Adipose tissue (tissue), 3 donors: ENCODE measurements around the gene CALHM4. TPM values are rescaled to one million over a fixed set of nuclear protein-coding genes. Genes with fewer than 3 reads are reported as not detected.

Experiments used
- H3K27ac ChIP-seq: one replicate; pipeline ENCODE4 v1.5.1; 2013; ENCODE audit warnings: low read depth, low read length
- WGBS, 3 donors: extraction: QIAGEN DNeasy Blood & Tissue Kit; methylation state at CpG; one replicate each; pipeline ENCODE4 v1.1.7; 2013; 5-methylcytosine and 5-hydroxymethylcytosine counted together
- polyA plus RNA-seq, 3 donors: library from polyadenylated mRNA; stranded (reverse); fragments of 200-250 nt; gene quantifications; one replicate each; pipeline ENCODE4 v1.2.3, GENCODE V29; 2013
- donor health status: healthy with polysubstance abuse.
- donor health status: Bipolar disorder and iron deficiency.
- donor health status: healthy.

The CALHM4 gene
- polyA plus RNA-seq, 3 donors = not detected

DNA sequence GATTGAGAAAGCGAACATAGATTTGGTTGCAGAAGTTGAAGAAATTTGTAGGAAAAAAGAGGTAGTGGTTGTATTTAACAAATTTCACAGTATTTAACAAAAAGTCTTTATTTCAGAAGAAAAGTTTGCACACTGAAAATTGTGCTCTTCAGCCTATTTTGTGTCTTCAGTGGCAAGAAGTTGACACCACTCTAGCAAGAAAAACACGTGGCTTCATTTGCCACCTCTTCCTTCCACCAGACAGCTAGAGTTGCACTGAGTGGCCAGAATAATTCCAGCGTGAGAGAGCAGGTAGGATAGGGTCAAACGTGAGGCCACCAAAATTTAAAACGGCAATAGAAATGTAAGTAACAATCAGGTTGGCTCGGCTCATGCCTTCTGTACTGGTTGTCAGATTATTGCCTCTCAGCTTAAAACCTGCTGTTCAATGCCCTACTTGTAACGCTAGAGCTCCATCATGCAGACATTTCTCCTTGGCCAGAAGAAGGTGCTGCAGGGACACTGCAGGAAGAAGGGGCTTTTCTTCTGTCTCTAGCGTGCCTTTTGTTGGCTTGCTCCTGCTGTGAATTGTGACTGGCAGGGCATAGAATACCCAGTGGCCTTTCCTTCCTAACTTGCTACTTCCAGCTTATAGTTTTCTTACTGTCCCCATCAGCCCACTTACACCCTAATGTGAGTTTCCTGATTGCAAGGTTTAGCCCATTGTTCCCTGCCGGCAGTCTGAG, 20.2 kb upstream of the CALHM4 start:
- no peak overlapping the region for H3K27ac ChIP-seq
- WGBS, 3 donors = 53 to 68% (median 66%) methylated on average over 9 of the region's 9 CpGs

DNA sequence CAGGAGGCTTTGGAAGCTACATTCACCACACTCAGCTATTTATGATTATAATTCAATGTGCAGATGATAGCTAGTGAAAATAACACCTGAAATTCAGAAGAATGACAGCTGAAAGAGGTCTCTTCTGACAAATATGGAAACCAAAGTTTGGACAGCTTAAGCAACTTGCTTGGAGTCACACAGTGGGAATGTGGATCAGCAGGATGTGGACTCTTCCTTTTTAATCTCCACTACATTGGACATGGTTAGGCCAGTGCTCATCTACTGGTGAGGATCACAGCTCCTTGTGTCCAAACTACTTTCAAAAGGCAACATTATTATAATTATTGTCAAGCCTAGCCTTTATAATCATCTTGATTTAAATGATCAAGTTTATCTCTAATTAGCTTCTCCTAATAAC, 18.4 kb upstream of the CALHM4 start:
- no peak overlapping the region for H3K27ac ChIP-seq

DNA sequence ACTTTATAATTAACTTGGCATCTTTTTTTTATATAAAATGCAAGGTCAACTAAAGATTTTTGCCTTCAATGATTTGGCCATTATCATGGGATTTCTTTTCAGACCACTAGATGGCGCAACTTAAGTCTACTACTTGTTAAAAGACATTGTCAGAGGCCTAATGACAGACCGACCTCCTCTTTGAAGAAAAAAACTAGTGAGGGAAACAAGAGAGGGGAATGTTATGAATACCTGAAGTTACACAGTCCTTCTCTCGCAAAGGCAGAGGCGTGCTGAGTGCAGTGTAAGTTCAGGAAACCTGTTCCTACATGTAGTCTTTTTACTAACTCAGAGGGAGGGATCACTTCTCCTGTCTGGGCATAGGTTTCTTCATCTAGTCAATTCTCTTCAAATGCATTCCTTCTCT, 17.3 kb upstream of the CALHM4 start:
- WGBS, 3 donors = 14 to 16% (median 16%) methylated on average over 4 of the region's 4 CpGs
- H3K27ac ChIP-seq = no peak overlapping the region

- no peak overlapping the region for H3K27ac ChIP-seq
Observed at GRCh38 chr6:116542426-116542825, 11.1 kb upstream of the CALHM4 start.

GRCh38 chr6:116543149-116543548, 10.4 kb upstream of the CALHM4 start:
- no peak overlapping the region for H3K27ac ChIP-seq

DNA sequence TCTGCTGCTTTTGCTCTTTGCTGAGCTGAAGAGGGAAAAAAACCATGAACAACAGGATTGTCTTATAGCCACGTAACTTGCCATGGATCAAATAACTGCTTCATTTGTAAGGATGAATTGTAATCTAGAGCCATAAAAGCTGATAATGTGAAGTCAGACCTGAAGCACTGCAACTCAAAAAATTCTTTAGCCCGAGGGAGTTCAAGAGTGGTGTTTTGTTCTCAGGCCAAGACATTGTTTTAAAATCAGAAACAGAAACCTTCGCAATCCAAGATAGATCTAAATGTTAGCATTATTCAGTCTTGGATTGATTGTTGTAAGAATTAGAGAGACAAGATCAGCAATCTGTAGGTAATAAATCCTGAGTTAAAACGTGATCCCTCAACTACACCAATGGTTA, 7.9 kb upstream of the CALHM4 start, which contains the start of gene TRAPPC3L:
TRAPPC3L (minus strand) TSS at position 34 of the 400 bp plus-strand sequence. CDS start 170 bp downstream, outside the sequence.
- WGBS, 3 donors = 57 to 68% (median 60%) methylated on average over 4 of the region's 4 CpGs
- H3K27ac ChIP-seq = no peak within 1 kb of the TSS

DNA sequence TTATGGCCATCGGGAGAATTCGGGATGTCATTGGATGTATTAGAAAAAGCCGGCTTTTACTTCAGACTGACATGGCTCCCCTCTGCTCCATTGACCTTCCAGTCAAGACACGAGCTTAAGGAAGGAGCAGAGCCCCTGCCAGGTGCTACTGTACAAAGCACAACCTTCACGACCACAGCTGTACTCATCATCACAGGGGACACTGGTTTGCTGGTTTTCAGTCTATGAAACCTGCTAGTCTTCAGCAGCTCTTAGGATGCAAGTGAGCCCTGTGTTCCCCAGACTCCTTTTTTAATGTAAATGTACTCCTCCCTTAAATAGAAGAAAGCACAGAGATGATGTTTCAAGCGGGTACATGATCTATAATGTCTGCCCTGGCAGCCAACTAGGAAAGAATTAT, 6.2 kb upstream of the CALHM4 start:
- WGBS, 3 donors = 87 to 92% (median 87%) methylated on average over 6 of the region's 6 CpGs
- H3K27ac ChIP-seq = no peak overlapping the region

GRCh38 chr6:116550796-116551195, 2.8 kb upstream of the CALHM4 start:
- 25 to 58% (median 46%) methylated on average over 4 of the region's 4 CpGs for WGBS, 3 donors

GRCh38 chr6:116556065-116556464, 2.5 kb downstream of the CALHM4 start:
- 63 to 97% (median 70%) methylated on average over 1 of the region's 1 CpG for WGBS, 3 donors

More at GRCh38 chr6:116550796-116551195, 2.8 kb upstream of the CALHM4 start:
- H3K27ac ChIP-seq = no peak overlapping the region

GRCh38 chr6:116556814-116557415, 3.4 kb downstream of the CALHM4 start:
- 87 to 94% (median 88%) methylated on average over 5 of the region's 5 CpGs for WGBS, 3 donors
- H3K27ac ChIP-seq = no peak overlapping the region

More at GRCh38 chr6:116556065-116556464, 2.5 kb downstream of the CALHM4 start:
- H3K27ac ChIP-seq = no peak overlapping the region

DNA sequence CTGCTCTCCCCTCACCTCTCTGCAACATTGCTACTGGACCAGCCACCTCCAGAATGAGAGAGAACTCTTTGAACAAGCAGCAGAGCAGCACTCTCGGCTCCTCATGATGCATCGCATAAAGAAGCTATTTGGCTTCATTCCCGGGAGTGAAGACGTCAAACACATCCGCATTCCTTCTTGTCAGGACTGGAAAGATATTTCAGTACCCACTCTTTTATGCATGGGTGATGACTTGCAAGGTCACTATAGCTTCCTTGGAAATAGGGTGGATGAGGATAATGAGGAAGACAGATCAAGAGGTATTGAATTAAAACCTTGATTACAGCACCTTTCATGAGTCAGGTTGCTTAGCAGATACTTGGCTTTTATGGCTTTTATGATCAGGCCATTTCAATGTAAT, 4.3 kb downstream of the CALHM4 start:
- no peak overlapping the region for H3K27ac ChIP-seq
- WGBS, 3 donors = 23 to 49% (median 36%) methylated on average over 5 of the region's 5 CpGs

DNA sequence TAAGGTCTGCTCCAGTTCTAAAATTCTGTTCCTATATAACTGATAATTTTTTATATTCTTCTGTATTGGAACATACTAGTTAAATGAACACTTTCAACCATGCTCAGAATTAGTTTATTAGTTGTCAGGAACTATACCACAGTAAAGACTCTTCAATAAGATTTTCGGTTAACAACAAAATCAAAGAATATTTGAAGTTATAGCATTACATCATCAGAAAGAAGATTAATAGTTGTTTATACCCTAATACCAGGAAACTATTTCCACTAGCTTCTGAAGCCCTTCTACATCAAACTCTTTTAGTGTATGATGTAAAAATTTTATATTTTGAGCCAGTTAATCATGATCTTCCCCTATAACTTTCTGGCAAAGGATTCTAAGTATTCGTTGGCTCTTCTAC, 6.6 kb downstream of the CALHM4 start:
- no peak overlapping the region for H3K27ac ChIP-seq
- WGBS, 3 donors = 75 to 80% (median 77%) methylated on average over 2 of the region's 2 CpGs

DNA sequence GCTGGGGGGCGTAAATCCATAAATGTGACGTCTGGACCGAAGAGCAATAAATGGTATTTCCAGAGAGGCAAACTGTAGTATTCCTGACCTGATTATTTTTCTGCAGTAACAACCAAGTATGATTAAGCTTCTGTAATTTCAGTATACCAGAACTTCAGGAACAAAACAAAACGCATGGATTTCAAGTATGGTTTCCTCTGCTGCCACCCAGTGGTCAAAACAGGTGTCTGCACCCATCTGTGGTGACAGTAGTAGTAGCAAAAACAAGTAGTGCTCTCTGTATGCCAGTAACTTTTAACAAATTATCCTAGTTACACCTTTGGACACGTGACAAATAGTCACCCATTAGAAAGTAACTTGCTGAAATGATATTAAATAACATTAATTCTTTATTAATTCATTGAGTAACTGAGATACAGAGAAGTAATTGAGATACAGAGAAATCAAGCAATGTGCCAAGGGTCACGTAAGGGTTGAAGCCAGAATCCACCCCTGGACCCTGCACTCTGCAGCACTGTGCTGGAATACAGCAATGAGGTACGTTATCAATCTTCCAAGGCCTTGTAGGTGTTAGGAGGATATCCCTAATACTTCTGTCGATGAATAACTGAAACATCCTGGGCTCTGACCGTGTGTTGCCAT, 7.9 kb downstream of the CALHM4 start:
- H3K27ac ChIP-seq = no peak overlapping the region
- 43 to 48% (median 47%) methylated on average over 9 of the region's 9 CpGs for WGBS, 3 donors

DNA sequence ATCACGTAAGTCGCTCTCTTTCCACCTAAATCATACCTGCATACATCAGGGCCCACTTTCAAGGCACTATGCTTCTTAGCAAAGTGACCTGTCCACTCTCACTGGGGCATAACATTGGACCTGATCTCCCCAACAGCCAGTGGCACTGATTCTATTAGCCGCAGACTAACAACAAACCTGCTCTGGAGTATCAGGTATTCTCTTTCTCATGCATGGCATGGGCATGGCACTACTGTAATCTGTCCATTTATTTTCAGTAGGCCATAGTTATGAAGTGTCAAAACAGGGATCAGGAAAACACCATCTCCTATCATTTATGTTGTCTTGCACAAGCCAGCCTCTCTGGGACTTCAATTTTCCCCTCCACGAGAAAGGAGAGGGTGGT, 8.5 kb downstream of the CALHM4 start:
- WGBS, 3 donors = 76 to 96% (median 91%) methylated on average over 4 of the region's 4 CpGs
- H3K27ac ChIP-seq = no peak overlapping the region

GRCh38 chr6:116562614-116563013, 9.1 kb downstream of the CALHM4 start:
- no peak overlapping the region for H3K27ac ChIP-seq
- WGBS, 3 donors = 35 to 55% (median 43%) methylated on average over 3 of the region's 3 CpGs

DNA sequence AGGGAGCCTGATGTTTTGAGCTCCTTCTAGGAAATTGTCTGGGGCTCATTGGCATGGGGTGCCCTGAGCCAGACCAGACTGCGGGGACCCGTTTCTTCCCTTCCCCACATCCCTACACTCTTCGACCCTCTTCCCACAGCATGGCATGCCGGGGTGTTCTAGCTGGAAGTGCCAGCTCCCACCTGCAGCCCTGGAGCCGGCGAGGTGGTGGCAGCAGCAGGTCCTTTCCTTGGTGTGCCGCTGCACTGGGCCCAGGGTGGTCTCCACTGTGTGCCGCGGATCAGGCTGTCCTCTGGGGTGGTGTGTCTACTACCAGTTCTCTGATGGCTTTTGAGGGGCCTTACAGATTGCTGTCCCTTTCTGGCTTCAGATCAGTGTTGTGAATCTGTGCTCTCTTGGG, 10.3 kb downstream of the CALHM4 start:
- no peak overlapping the region for H3K27ac ChIP-seq
- WGBS, 3 donors = 93 to 95% (median 94%) methylated on average over 9 of the region's 9 CpGs

- H3K27ac ChIP-seq = no peak overlapping the region
- 81 to 88% (median 86%) methylated on average over 7 of the region's 7 CpGs for WGBS, 3 donors
Observed at GRCh38 chr6:116564311-116564710, 10.8 kb downstream of the CALHM4 start.

DNA sequence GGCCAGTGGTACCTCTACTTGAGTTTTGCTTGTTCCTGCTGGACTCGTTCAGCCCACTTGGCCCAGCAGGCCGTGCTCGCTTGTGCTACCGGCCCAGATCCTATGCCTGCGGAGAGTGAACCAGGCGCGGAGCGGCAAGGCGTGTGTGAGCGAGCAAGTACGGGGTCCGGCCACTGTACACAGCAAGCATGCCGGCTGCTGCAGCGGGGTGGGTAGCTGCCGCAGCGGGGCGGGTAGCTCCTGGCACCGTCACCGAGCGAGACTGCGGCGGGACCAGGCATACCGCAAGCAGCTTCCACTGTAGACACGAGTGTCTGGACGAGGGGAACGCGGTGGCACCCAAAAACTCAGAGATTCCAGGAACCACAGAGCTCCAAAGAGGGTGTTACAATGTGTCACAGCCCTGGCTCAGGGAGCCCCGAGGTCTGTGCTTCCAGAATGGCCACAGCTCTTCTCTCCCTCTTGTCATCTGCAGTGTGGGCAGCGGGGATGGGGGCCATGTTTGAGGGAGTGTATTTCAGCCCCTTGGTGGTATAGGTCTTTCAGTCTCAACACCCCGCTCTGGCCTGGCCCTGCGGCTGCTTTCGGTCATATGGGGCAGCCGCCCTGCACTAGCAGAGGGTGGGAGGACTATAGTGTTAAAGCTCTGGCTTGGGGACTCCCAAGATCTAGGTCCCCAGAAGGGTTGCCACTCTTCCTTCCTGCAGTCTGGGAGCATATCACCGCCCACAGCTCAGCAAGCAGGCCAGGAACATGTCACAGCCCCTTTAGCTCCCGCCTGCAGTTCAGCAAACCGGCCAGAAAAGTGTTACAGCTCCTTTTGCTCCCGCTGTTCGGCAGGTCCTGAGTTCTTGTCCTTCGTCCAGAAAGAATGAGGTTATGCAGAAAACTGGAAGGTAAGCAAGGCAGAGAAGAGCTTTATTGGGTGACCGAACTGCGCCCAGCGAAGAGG, 11.6 kb downstream of the CALHM4 start:
- H3K27ac ChIP-seq = no peak overlapping the region
- 44 to 50% (median 48%) methylated on average over 39 to 42 of the region's 42 CpGs for WGBS, 3 donors

DNA sequence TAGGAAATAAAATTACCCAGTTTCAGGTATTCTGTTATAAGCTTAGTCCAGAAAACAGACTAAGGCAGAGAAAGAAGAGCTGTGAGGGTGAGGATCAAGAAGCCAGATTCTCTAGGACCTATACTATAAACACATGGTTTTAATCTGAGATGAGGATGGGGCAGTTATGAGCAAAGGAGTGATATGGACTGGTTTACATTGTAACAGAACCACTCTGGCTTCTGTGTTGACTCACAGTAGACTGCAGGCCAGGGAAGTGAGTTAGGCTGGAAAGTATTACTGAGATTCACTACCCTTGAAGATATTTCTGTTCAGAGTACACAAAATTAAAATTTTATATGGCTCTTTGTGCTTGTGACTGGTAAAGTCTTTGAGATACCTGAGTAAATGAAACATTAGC, 14.6 kb downstream of the CALHM4 start:
- no peak overlapping the region for H3K27ac ChIP-seq
